ENCODE measurements around the gene PSMD6.
A peak's percentile ranks its signal among the peaks of the same experiment; 100 is the strongest.

The PSMD6 gene

GRCh38 chr3:64008487-64009351 lies 14.6 kb downstream of the PSMD6 start:
- no peak for DNase-seq (ENCODE audit: low spot score)

- DNase-seq (ENCODE audit: low spot score) = no peak
These were observed 15.3 kb downstream of the PSMD6 start for GRCh38 chr3:64008017-64008416.

GRCh38 chr3:64003589-64003988 lies 19.7 kb downstream of the PSMD6 start:
- no peak for DNase-seq (ENCODE audit: low spot score)

DNA sequence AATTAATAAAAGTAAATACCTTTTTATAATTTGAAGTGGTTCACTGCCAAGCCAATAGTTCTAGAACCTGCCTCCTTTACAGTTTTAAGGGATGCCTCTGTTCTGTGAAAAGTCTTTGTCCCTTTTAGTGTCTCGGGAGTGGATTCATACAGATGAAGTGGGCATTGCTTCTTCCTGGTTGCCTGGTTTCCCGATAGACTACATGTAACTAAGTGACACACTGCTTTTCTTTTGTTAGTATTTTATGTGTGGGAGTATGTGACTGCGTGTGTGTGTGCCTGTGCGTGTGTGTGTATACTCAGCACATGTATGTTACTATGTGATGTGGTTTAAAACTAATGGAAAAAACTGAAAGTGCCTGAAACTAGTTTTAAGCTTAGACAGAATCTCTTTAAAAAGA lies 21.1 kb downstream of the PSMD6 start:
- no peak for DNase-seq (ENCODE audit: low spot score)

GRCh38 chr3:64000453-64001055 lies 22.7 kb downstream of the PSMD6 start:
- no peak for DNase-seq (ENCODE audit: low spot score)

- DNase-seq (ENCODE audit: low spot score) = no peak
These were observed 24.2 kb downstream of the PSMD6 start for GRCh38 chr3:63998852-63999754.

GRCh38 chr3:63995086-63995485 lies 28.2 kb downstream of the PSMD6 start:
- DNase-seq (ENCODE audit: low spot score) = peak; percentile 39

DNA sequence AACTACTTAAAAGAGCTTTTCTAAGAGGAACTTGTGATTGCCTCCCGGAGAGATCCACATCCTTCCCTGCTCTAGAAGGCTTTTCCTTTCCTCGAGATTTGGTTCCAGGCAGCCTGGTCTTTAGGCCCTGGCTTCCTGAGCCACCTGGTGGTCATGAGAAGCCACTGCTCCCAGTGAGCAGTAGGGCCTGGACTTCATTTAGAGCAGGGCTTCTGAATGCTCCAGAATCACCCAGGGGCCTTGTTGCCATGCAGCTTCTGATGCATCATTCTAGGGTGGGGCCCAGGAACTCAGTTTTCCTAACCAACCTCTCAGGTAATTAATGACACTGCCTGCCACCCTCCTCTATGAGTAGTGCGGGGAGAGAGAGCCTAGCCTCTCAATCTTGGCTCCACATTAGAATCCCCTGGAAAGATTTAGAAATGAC lies 29.6 kb downstream of the PSMD6 start:
- DNase-seq (ENCODE audit: low spot score) = peak; percentile 73

GRCh38 chr3:63992516-63993209 lies 30.6 kb downstream of the PSMD6 start:
- no peak for DNase-seq (ENCODE audit: low spot score)

DNA sequence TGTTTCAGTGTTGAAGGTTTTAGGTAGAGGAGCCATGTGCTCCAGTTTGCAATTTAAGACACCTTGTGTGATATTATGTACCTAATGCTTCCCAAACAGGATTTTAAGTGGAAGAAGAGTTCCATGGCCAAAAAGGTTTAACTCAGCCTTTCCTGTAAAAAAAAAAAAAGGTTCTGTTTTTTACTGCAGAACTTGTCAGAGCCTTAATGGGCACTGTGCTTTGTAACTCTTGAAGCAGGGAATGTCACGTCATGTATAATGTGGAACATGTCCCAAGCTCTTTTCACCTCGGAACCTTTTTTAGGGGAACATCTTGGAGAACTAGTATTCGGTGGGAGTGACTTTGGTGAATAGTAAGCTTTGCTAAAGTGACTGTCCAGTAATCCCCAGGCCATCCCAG lies 31.6 kb downstream of the PSMD6 start:
- DNase-seq (ENCODE audit: low spot score) = no peak

DNA sequence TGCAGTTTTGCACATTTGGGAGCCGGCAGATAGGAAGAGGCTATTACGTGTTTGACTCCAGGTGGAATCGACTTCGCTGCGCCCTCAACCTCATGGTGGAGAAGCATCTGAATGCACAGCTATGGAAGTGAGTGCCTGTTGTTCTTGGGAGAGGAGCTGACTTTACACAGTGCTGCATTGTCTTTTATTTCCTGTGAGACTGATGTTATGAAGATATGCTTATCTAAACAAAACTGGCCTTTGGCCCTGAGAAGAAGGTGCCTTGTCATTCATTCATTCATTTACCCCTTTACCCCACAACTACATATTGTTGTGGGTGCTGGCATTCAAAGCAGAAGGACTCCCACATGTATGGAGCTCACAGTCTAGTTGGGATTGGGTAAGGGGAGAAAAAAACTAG lies 32.6 kb downstream of the PSMD6 start:
- DNase-seq (ENCODE audit: low spot score) = no peak

- DNase-seq (ENCODE audit: low spot score) = no peak
These were observed 33.1 kb downstream of the PSMD6 start for GRCh38 chr3:63990204-63990603.

DNA sequence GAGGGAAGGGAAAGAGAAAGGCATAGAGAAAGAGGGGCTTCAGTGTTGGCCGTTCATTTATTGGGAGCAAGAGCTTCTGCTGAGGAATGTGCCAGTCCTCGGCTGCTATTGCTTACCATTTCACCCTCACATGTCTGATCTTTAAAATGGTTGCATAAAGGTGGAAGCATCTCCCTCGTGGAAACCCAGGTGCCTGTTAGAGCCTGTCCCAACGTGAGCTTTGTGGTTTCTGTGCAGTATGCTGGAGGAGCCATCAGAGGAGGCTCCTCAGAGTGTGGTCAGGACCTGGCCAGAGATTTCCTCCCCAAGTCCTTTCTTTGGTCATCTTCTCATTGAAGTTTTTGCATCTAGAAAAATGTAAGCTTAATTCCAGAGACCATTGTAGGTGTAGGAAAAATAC lies 34.4 kb downstream of the PSMD6 start:
- DNase-seq (ENCODE audit: low spot score) = no peak

DNA sequence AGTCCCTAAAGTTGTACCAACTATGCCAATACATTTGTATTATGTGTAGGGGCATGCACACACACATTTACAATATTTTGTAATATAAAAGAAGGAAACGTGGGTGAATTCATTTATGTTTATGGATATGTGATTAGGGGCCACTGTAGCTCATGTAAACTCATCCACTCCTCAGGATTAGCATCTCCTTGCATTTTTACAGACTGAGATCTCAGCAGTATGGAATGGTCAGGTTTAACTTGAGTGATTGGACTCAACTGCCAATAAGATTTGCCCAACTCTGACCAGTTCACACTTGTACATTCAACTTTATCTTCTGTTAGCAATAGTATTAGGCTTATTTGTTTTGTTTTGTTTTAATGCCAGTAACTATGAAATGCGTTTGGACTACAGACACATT lies 36.5 kb downstream of the PSMD6 start:
- DNase-seq (ENCODE audit: low spot score) = no peak

DNA sequence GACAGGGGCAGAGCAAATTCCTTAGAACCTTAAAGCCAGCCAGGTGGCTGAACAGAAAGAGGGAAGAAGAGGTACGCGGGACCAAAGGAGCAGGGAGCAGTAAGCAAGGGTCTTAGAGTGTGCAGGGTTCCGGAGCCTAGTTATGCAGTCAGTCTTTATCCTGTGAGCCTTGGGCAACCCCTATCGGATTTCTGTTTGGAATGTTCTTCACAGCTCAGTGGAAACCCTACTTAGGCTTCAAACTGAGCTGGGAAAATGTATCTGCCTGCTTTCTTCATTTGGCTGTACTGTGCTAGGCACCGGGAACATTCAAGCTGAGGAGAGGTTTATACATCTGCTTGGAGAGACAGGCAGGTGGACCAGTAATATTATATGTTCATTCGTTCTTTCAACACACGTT lies 37.1 kb downstream of the PSMD6 start:
- DNase-seq (ENCODE audit: low spot score) = no peak

- DNase-seq (ENCODE audit: low spot score) = no peak
These were observed 38.9 kb downstream of the PSMD6 start for GRCh38 chr3:63984391-63984790.

- DNase-seq (ENCODE audit: low spot score) = no peak
These were observed 41.3 kb downstream of the PSMD6 start for GRCh38 chr3:63981980-63982379.

- DNase-seq (ENCODE audit: low spot score) = no peak
These were observed 42.3 kb downstream of the PSMD6 start for GRCh38 chr3:63980830-63981498.

GRCh38 chr3:63980019-63980418 lies 43.3 kb downstream of the PSMD6 start:
- DNase-seq (ENCODE audit: low spot score) = no peak

GRCh38 chr3:63979093-63979885 lies 44.0 kb downstream of the PSMD6 start:
- peak; percentile 60 for DNase-seq (ENCODE audit: low spot score)

- no peak for DNase-seq (ENCODE audit: low spot score)
These were observed 45.4 kb downstream of the PSMD6 start for GRCh38 chr3:63977893-63978292.

All from putamen (tissue), 1 donor.